Measurements from ENCODE around the gene DPP10.

DPP10 gene

GRCh38 chr2:115678129-115678528 lies 1235.7 kb downstream of the DPP10 start:
- H3K9me2 ChIP-seq (ENCODE audit: low read depth, low read length), result no peaks in the 10 kb centered on the region
- no peaks in the 10 kb centered on the region for H3K36me3 ChIP-seq (ENCODE audit: insufficient read depth, low read length)
- H3K9ac ChIP-seq (ENCODE audit: low read length), result no peak overlapping the region
- no peak overlapping the region for H3K4me3 ChIP-seq (ENCODE audit: low read depth, low read length, poor library complexity, severe bottlenecking)
- H3K4me1 ChIP-seq (ENCODE audit: insufficient read depth, low read length, severe bottlenecking), result no peaks in the 10 kb centered on the region
- no peaks in the 10 kb centered on the region for H3K9me3 ChIP-seq (ENCODE audit: low read length)
- no peak overlapping the region for H3K4me2 ChIP-seq (ENCODE audit: low read length)
- no peak overlapping the region for H3K27ac ChIP-seq (ENCODE audit: low read depth, low read length, poor library complexity, severe bottlenecking)
- no peak for TF ChIP-seq EZH2 (IDR thresholded peaks at IDR 0.05; ENCODE audit: borderline replicate concordance, low read length)
- TF ChIP-seq CTCF (IDR thresholded peaks at IDR 0.05; ENCODE audit: low read length), result no peak
- no peaks in the 10 kb centered on the region for H3K27me3 ChIP-seq (ENCODE audit: insufficient read depth, low read length)
- no peaks in the 10 kb centered on the region for H3K79me2 ChIP-seq (ENCODE audit: insufficient read depth, low read length)
- H4K20me1 ChIP-seq (ENCODE audit: insufficient read depth, low read length), result no peaks in the 10 kb centered on the region
- H2AFZ ChIP-seq (ENCODE audit: low read length), result no peak overlapping the region
- no peaks in the 10 kb centered on the region for H3F3A ChIP-seq (ENCODE audit: insufficient read depth, low read length)

- no peaks in the 10 kb centered on the region for H4K20me1 ChIP-seq (ENCODE audit: insufficient read depth, low read length)
- no peak overlapping the region for H3K9ac ChIP-seq (ENCODE audit: low read length)
- no peak overlapping the region for H3K4me2 ChIP-seq (ENCODE audit: low read length)
- H3K9me3 ChIP-seq (ENCODE audit: low read length), result no peaks in the 10 kb centered on the region
- H3F3A ChIP-seq (ENCODE audit: insufficient read depth, low read length), result no peaks in the 10 kb centered on the region
- H3K79me2 ChIP-seq (ENCODE audit: insufficient read depth, low read length), result no peaks in the 10 kb centered on the region
- no peaks in the 10 kb centered on the region for H3K36me3 ChIP-seq (ENCODE audit: insufficient read depth, low read length)
- H3K27me3 ChIP-seq (ENCODE audit: insufficient read depth, low read length), result no peaks in the 10 kb centered on the region
- TF ChIP-seq EZH2 (IDR thresholded peaks at IDR 0.05; ENCODE audit: borderline replicate concordance, low read length) (no peak), CTCF (IDR thresholded peaks at IDR 0.05; ENCODE audit: low read length) (no peak)
- no peak overlapping the region for H2AFZ ChIP-seq (ENCODE audit: low read length)
- no peaks in the 10 kb centered on the region for H3K9me2 ChIP-seq (ENCODE audit: low read depth, low read length)
- no peaks in the 10 kb centered on the region for H3K4me1 ChIP-seq (ENCODE audit: insufficient read depth, low read length, severe bottlenecking)
- no peak overlapping the region for H3K27ac ChIP-seq (ENCODE audit: low read depth, low read length, poor library complexity, severe bottlenecking)
- no peak overlapping the region for H3K4me3 ChIP-seq (ENCODE audit: low read depth, low read length, poor library complexity, severe bottlenecking)
Observed at GRCh38 chr2:115684345-115684744, 1241.9 kb downstream of the DPP10 start.

- H3F3A ChIP-seq (ENCODE audit: insufficient read depth, low read length), result no peaks in the 10 kb centered on the region
- no peaks in the 10 kb centered on the region for H3K4me1 ChIP-seq (ENCODE audit: insufficient read depth, low read length, severe bottlenecking)
- H3K9ac ChIP-seq (ENCODE audit: low read length), result no peak overlapping the region
- no peaks in the 10 kb centered on the region for H3K9me2 ChIP-seq (ENCODE audit: low read depth, low read length)
- no peak overlapping the region for H2AFZ ChIP-seq (ENCODE audit: low read length)
- no peak overlapping the region for H3K27ac ChIP-seq (ENCODE audit: low read depth, low read length, poor library complexity, severe bottlenecking)
- no peaks in the 10 kb centered on the region for H3K27me3 ChIP-seq (ENCODE audit: insufficient read depth, low read length)
- H3K36me3 ChIP-seq (ENCODE audit: insufficient read depth, low read length), result no peaks in the 10 kb centered on the region
- H3K4me2 ChIP-seq (ENCODE audit: low read length), result no peak overlapping the region
- TF ChIP-seq CTCF (IDR thresholded peaks at IDR 0.05; ENCODE audit: low read length) (no peak), EZH2 (IDR thresholded peaks at IDR 0.05; ENCODE audit: borderline replicate concordance, low read length) (no peak)
- H3K4me3 ChIP-seq (ENCODE audit: low read depth, low read length, poor library complexity, severe bottlenecking), result no peak overlapping the region
- no peaks in the 10 kb centered on the region for H3K79me2 ChIP-seq (ENCODE audit: insufficient read depth, low read length)
- H3K9me3 ChIP-seq (ENCODE audit: low read length), result no peaks in the 10 kb centered on the region
- H4K20me1 ChIP-seq (ENCODE audit: insufficient read depth, low read length), result no peaks in the 10 kb centered on the region
Observed at GRCh38 chr2:115691409-115691808, 1249.0 kb downstream of the DPP10 start.

All from OCI-LY1 (cell line).